K562 (cell line): ENCODE data around the gene FGL2. TPM values are rescaled to one million over a fixed set of nuclear protein-coding genes. Genes with fewer than 3 reads are reported as not detected.

Experiments
- ATAC-seq: fragments of 200-7000 bp; cut with Tn5 transposase; 3 replicates; pipeline ENCODE4 v1.9.1; 2020; ENCODE audit warnings: moderate library complexity
- BruUV-seq: library from RNA; stranded (reverse); fragments of 400-500 nt; replicated peaks from 2 replicates; lab custom pipeline; 2021; lab: Mats Ljungman, UMichigan
- CTCF ChIA-PET: fragments of 300-600 bp; formaldehyde crosslinking; extraction: SDS; loops from one replicate; lab custom pipeline; 2021; ENCODE audit warnings: low intra/inter-chr PET ratio; lab: Yijun Ruan, JAX
- POLR2A ChIA-PET: fragments of 300-600, 350-650 bp; sonication (Branson Sonifier 250); formaldehyde crosslinking; extraction: SDS; loops from one replicate; lab custom pipeline; 2021; ENCODE audit warnings: antibody characterized with exemption, inconsistent platforms; lab: Yijun Ruan, JAX
- DNase-seq, 4 experiments: peaks; one replicate each; pipeline versions ENCODE4 v3.0.0 to v3.0.0-alpha.2; 2011 to 2018; ENCODE audit warnings: low spot score in 3 of 4, mixed read lengths in 3 of 4; ENCODE audit errors: extremely low read depth in 1 of 4
- FAIRE-seq: peaks from 2 replicates; lab custom pipeline; 2011; peaks lifted over from hg19 to GRCh38; lab: Jason Lieb, UNC
- H2AFZ ChIP-seq: 2 replicates; pipeline ENCODE4 v1.6.0; 2011; ENCODE audit warnings: low read depth, low read length, control low read depth, inconsistent platforms
- H3K27ac ChIP-seq: fragments of 200-600 bp; 3 replicates; pipeline ENCODE4 v1.8.0; 2011; ENCODE audit warnings: low read depth, mild to moderate bottlenecking, control low read depth, inconsistent platforms, low read length, moderate library complexity, mixed read lengths; ENCODE audit errors: extremely low read depth
- H3K27me3 ChIP-seq, 2 experiments: fragments of 300-600 bp in 1 of 2; 2 replicates in 1 of 2; 3 replicates in 1 of 2; pipeline versions ENCODE4 v1.6.0 to v1.8.0; 2011; ENCODE audit warnings: inconsistent platforms in 2 of 2, low read length in 2 of 2, mild to moderate bottlenecking in 1 of 2, mixed read lengths in 1 of 2, moderate library complexity in 1 of 2; ENCODE audit not compliant: control insufficient read depth in 2 of 2, insufficient read depth in 2 of 2
- H3K36me3 ChIP-seq: fragments of 300-600 bp; 3 replicates; pipeline ENCODE4 v1.8.0; 2011; ENCODE audit warnings: mild to moderate bottlenecking, low read length, inconsistent platforms; ENCODE audit not compliant: control insufficient read depth, insufficient read depth
- H3K4me1 ChIP-seq, 2 experiments: fragments of 200-600 bp in 1 of 2; replicated peaks in 1 of 2; 2 replicates in 1 of 2; 3 replicates in 1 of 2; pipeline versions ENCODE4 v1.5.1 to v1.8.0; 2011; ENCODE audit warnings: inconsistent platforms in 2 of 2, low read length in 2 of 2, mild to moderate bottlenecking in 1 of 2, mixed read lengths in 1 of 2, moderate library complexity in 1 of 2; ENCODE audit not compliant: control insufficient read depth in 2 of 2, insufficient read depth in 2 of 2
- H3K4me2 ChIP-seq: 2 replicates; pipeline ENCODE4 v1.6.1; 2011; ENCODE audit warnings: low read length, control low read depth, inconsistent platforms, mixed read lengths; ENCODE audit not compliant: insufficient read depth
- H3K4me3 ChIP-seq: fragments of 200-600 bp; sonication (generic), shearing (Covaris generic); 2 replicates; pipeline ENCODE4 v1.5.1; 2016; ENCODE audit warnings: control low read depth, inconsistent platforms
- H3K79me2 ChIP-seq: fragments of 200-600 bp; 3 replicates; pipeline ENCODE4 v1.8.0; 2011; ENCODE audit warnings: low read length, inconsistent platforms; ENCODE audit not compliant: control insufficient read depth, insufficient read depth
- H3K9ac ChIP-seq, 2 experiments: 2 replicates each; pipeline versions ENCODE4 v1.6.0 to v1.6.1; 2011; ENCODE audit warnings: low read depth in 2 of 2, low read length in 2 of 2, control low read depth in 1 of 2, inconsistent platforms in 1 of 2, mild to moderate bottlenecking in 1 of 2, mixed read lengths in 1 of 2; ENCODE audit not compliant: insufficient read depth in 1 of 2
- H3K9me1 ChIP-seq: one replicate; pipeline ENCODE4 v1.6.0; 2011; ENCODE audit warnings: inconsistent platforms, mild to moderate bottlenecking, low read length, moderate library complexity; ENCODE audit not compliant: control insufficient read depth, insufficient read depth
- H3K9me3 ChIP-seq: replicated peaks from 2 replicates; pipeline ENCODE4 v1.5.1; 2011; ENCODE audit warnings: low read depth, low read length, inconsistent platforms; ENCODE audit not compliant: control insufficient read depth, insufficient read depth
- H4K20me1 ChIP-seq: replicated peaks from 2 replicates; pipeline ENCODE4 v1.6.1; 2011; ENCODE audit warnings: low read length, inconsistent platforms, mixed read lengths; ENCODE audit not compliant: control insufficient read depth, insufficient read depth
- ARID3B ChIP-seq: fragments of 250-450 bp; sonication (Bioruptor Pico); IDR thresholded peaks from 2 replicates; pipeline ENCODE4 v1.4.0; 2020; ENCODE audit warnings: borderline replicate concordance
- CREB1 ChIP-seq, 2 experiments: sonication (generic) in 1 of 2; formaldehyde crosslinking in 1 of 2; IDR thresholded peaks; 2 replicates each; pipeline versions ENCODE4 v1.6.1 to v1.8.0; 2012 to 2022; ENCODE audit warnings: inconsistent platforms in 1 of 2, mild to moderate bottlenecking in 1 of 2, missing genetic modification reagents in 1 of 2, moderate library complexity in 1 of 2
- ERF ChIP-seq: fragments of 450-650 bp; formaldehyde crosslinking; IDR thresholded peaks from 2 replicates; pipeline ENCODE4 v1.4.0; 2020; ENCODE audit warnings: mild to moderate bottlenecking, mixed read lengths
- JUNB ChIP-seq: fragments of 450-650 bp; formaldehyde crosslinking; conservative IDR thresholded peaks from 2 replicates; pipeline ENCODE4 v1.4.0; 2020; ENCODE audit warnings: mild to moderate bottlenecking
- MYC ChIP-seq, 2 experiments: fragments of 250-450 bp in 1 of 2; sonication (Bioruptor Pico) in 1 of 2; IDR thresholded peaks; 2 replicates each; pipeline versions ENCODE4 v1.5.1 to v1.6.1; 2012 to 2021; ENCODE audit warnings: low read depth in 2 of 2, borderline replicate concordance in 1 of 2, improper control_type of control experiment in 1 of 2, low read length in 1 of 2, mild to moderate bottlenecking in 1 of 2, moderate library complexity in 1 of 2
- PHF21A ChIP-seq: fragments of 450-650 bp; IDR thresholded peaks from 2 replicates; pipeline ENCODE4 v1.6.1; 2017; ENCODE audit warnings: low read depth, borderline replicate concordance
- PREB ChIP-seq: sonication (generic); formaldehyde crosslinking; IDR thresholded peaks from 2 replicates; pipeline ENCODE4 v1.8.1; 2023; ENCODE audit warnings: mild to moderate bottlenecking, missing genetic modification reagents
- ZNF121 ChIP-seq: sonication (generic); formaldehyde crosslinking; conservative IDR thresholded peaks from 2 replicates; pipeline ENCODE4 v1.8.0; 2022; ENCODE audit warnings: missing genetic modification reagents
- ZNF41 ChIP-seq: fragments of 250-450 bp; sonication (Bioruptor Pico); conservative IDR thresholded peaks from 2 replicates; pipeline ENCODE4 v1.4.0; 2020; ENCODE audit warnings: mild to moderate bottlenecking
- WGBS: fragments of 100-300 bp; shearing (Covaris generic); methylation state at CpG from one replicate; pipeline ENCODE4 v1.1.6; 2016; ENCODE audit warnings: low coverage, mixed read lengths; ENCODE audit not compliant: insufficient coverage; ENCODE audit errors: missing lambda C conversion rate; 5-methylcytosine and 5-hydroxymethylcytosine counted together
- in situ Hi-C: fragments of 300-500 bp; cut with MboI; formaldehyde crosslinking; loops from 4 replicates; pipeline ENCODE4 v1.15.0; 2018; ENCODE audit warnings: inconsistent platforms, mixed read lengths
- intact Hi-C: fragments of 100-400 bp; cut with micrococcal nuclease; formaldehyde crosslinking; loops from 2 replicates; pipeline ENCODE4 v1.14.2; 2022
- polyA plus RNA-seq, 8 experiments: library from polyadenylated mRNA; depleted of rRNA in 4 of 8; stranded (reverse) in 5 of 8; unstranded in 3 of 8; fragments of >200 nt; fragmentation: Nextera tagmentation in 2 of 8; fragmentation: Illumina TruSeq in 1 of 8; extraction: Ambion mirVana in 2 of 8; extraction: Trizol in 1 of 8; gene quantifications; 2 replicates each; pipeline versions ENCODE4 v1.2.1 to v1.2.3, GENCODE V29; 2011 to 2014; ENCODE audit warnings: inconsistent platforms in 1 of 8, missing spikeins in 1 of 8
- total RNA-seq, 7 experiments: library from RNA; depleted of rRNA in 6 of 7; stranded (reverse); fragments of >200 nt in 6 of 7; fragmentation: Illumina TruSeq in 2 of 7; extraction: Trizol in 2 of 7; gene quantifications; 2 replicates each; pipeline versions ENCODE4 v1.2.1 to v1.2.3, GENCODE V29; 2011 to 2021; ENCODE audit warnings: low replicate concordance in 1 of 7

The FGL2 gene
- total and polyA plus RNA-seq, 9 of the 15 experiments (the other 6 are each of a cell fraction or from before 2014, with no cell fraction given) = 0.11 TPM; not detected in 8

DNA sequence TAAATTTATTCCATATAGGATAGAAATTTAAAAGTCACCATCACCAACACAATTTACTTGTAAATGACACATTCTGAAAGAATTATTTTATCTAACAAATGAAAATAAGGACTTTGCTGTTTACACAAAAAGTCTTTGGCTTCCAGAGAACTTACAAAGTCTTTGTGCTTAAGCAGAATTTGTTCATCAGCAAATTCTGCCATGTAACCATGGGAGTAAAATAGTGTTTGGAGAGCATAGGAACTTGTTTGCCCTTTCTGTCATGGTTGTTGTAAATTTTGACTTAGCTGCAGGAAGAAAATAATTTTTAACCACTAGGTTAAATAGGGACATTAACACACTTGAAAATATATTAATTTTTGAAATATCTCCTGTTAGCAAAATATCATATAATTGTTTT, 15.2 kb downstream of the FGL2 start (continued):
- TF ChIP-seq PREB (CRISPR knock-in tag) (no peak), MYC (IDR thresholded peaks at IDR 0.05; ENCODE audit: low read depth, low read length) (no peak), MYC (CRISPR knock-in tag; IDR thresholded peaks at IDR 0.05; ENCODE audit: borderline replicate concordance, low read depth) (no peak), CREB1 (IDR thresholded peaks at IDR 0.05) (no peak), CREB1 (CRISPR knock-in tag; IDR thresholded peaks at IDR 0.05) (no peak)
- TF ChIP-seq, all 486 proteins: peak for 0

- Histone ChIP-seq H2AFZ (no peak overlapping the region), H3K27ac (no peak overlapping the region), H3K4me3 (no peak overlapping the region), H3K27me3 (no peaks in the 10 kb centered on the region), H3K9me1 (no peaks in the 10 kb centered on the region), H3K4me1 (no peaks in the 10 kb centered on the region), H3K9me3 (no peaks in the 10 kb centered on the region), H3K79me2 (no peaks in the 10 kb centered on the region), H3K9ac (no peak overlapping the region), H3K36me3 (no peaks in the 10 kb centered on the region), H4K20me1 (no peaks in the 10 kb centered on the region), H3K4me2 (no peak overlapping the region)
- no peak for ATAC-seq
- BruUV-seq = no TSS peak
- 0% methylated on average over 1 of the region's 1 CpG for WGBS
- no peak for DNase-seq
- in situ Hi-C loops = no loop called here
- ChIA-PET CTCF (no interaction called here), POLR2A (no interaction called here)
- TF ChIP-seq ZNF121 (CRISPR knock-in tag) (no peak), PHF21A (no peak), ARID3B (CRISPR knock-in tag) (no peak), JUNB (CRISPR knock-in tag) (no peak), ZNF41 (no peak), ERF (CRISPR knock-in tag) (no peak)
- intact Hi-C loops = no loop called here
- FAIRE-seq = no peak
These were observed 17.4 kb downstream of the FGL2 start for GRCh38 chr7:77182261-77182660.
